GM20431 (cell line): ENCODE data around the gene GATC.
"Not testable (repeated sequence)": the region's sequence is repeated elsewhere in the genome, so short reads cannot be mapped to it uniquely, and the experiment has no call there.

Source experiments
- in situ Hi-C: fragments of 300-500 bp; cut with MseI, MboI; formaldehyde crosslinking; loops from one replicate; pipeline ENCODE4 v1.15.0; 2020; ENCODE audit warnings: low sequenced_read_pairs; ENCODE audit not compliant: unreplicated experiment

GATC gene

DNA sequence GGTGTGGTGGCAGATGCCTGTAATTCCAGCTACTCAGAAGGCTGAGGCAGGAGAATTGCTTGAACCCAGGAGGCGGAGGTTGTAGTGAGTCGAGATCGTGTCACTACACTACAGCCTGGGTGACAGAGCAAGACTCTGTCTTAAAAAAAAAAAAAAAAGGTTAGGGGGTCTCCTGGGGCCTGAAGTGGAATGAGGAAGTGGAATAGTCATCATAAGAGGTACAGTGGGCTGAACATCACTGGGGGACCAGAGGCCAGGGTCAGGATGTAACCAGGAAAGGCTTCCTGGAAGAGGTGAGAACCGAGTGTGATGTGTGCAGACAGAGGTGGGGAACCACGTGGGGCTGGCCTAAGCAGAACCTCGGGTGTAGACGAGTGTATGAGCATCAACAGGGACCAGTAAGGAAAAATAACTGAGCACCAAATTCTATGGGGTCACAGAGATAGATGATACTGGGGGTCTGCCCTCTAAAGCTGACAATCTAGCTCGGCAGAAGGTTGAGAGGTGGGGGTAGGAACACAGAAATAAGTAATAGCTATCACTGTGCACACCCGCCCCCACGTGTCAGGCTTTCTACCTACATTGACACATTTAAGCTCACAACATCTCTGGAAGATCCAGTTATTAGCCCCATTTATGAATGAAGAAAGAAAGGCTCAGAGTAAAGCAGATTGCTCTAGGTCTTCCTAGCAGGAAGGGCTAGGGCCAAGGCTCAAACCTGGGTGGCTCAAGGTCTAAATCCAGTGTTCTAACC is 13.3 kb upstream of the GATC start:
- in situ Hi-C loops, result no loop called here

DNA sequence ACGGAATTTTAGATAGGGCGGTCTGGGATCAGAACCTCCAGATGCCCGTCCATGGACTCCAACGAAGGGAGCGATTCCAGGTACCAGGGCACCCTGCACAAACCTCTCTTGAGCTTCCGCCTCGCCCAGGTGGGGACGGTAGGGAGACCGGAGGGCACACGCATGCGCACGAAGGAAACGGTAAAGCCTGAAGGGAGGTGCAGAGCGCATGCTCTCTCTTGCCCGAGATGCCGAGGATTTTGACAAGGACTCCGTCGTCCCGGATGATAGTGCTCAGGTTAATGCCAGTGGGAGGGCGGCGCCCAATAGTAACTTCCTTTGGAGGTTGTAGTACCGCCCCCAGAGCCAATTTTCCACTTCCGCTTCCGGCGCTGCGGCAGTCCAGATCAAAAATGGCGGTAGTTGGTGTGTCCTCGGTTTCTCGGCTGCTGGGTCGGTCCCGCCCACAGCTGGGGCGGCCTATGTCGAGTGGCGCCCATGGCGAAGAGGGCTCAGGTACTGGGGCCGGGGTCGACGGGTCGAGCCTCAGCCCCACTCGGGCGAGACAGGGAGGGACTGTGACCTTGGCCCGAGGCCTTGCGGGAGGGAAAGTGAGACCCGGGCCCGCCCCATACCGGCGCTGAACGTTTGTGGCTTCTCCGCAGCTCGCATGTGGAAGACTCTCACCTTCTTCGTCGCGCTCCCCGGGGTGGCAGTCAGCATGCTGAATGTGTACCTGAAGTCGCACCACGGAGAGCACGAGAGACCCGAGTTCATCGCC is 8.3 kb upstream of the GATC start, which contains the start of gene COX6A1:
TSS of gene COX6A1 (plus strand) at position 379 of the 760 bp plus-strand sequence. CDS start at position 393, 14 bp downstream.
- in situ Hi-C loops, result no loop called here

DNA sequence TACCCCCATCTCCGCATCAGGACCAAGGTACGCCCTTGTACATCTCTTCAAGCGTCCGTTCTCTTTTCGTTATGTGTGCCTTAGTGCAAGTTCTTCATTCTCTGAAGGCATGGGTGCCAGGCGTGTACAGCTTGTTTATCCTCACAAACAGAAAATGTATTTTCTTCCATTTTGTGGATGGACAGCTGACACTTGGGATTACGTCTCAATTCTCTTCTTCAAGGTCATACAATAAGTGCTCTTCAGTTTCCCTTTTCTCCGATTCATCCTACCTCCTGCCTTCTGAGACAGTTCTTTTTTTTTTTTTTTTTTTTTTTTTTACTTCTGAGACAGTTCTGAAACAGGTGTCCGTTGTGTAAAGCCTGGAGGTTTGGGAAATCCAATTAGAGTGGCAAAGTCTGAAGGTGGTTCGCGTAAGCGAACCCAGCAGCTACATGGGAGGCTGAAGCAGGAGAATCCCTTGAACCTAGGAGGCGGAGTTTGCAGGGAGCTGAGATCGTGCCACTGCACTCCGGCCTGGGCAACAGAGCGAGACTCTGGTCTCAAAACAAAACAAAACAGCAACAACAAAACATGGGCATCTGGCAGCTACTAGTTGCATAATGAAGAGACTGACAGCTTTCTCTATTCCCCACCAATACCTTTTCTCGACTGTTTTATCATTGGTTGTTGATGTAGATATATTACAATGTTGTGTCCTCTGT is 7.6 kb upstream of the GATC start:
- in situ Hi-C loops, result no loop called here

DNA sequence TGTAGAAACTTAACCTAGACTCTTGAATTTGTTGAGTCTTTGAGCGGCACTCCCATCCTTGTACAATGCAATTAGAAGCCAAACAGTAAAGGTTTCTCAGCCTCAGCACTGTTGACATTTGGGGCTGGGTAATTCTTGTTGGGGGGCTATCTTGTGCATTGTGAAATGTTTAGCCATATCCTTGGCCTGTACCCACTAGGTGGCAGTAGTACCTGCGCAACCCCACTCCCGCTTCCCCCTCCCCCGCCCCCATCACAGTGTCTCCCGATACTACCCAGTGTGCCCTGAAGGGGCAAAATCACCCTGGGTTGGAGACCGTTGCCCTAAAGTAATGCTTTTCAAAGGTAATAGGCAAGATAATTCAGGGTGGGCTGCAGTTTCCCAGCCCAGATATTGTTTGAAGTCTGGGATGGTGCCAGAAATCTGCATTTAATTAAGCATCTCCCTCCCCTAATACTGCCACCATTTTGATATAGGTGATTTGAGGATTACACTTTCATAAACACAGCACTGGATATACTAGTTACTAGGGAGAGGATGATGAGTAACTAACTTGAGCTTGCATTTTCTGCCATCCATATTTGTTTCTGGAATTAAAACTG is 6.5 kb upstream of the GATC start:
- in situ Hi-C loops, result no loop called here

DNA sequence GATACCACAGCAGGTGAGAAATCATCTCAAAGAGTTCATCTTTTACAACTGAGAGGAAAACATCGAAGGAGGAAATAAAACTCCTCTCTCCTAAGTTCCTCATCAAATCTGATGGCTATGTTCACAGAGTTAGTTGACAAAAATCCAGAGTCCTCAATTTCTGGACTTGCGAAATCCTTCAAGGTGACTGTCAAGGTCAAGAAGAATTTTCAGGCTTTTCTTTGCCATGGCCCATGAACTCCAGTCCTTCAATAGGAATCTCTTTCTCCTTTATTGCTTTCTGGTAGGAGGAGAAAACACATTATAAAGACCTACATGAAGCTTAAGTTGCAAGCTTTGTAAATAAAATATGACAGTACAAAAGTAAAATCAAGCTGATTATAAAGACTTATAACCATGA is 1.6 kb upstream of the GATC start:
- in situ Hi-C loops, result no loop called here

DNA sequence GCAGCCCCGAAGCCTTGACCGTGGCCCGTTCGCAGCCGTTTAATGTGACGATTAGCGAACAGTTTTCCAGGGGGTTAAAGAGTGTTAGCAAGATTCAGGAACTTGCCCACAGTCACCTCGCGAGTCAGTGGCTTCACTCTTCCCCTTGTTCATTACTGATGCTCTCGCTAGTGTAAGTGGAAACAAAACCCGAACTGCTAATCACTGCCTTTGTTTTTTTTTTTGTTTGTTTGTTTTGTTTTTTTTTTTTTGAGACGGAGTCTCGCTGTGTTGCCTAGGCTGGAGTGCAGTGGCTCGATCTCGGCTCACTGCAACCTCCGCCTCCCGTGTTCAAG is 567 bp downstream of the GATC start:
- in situ Hi-C loops, result not testable (repeated sequence)

DNA sequence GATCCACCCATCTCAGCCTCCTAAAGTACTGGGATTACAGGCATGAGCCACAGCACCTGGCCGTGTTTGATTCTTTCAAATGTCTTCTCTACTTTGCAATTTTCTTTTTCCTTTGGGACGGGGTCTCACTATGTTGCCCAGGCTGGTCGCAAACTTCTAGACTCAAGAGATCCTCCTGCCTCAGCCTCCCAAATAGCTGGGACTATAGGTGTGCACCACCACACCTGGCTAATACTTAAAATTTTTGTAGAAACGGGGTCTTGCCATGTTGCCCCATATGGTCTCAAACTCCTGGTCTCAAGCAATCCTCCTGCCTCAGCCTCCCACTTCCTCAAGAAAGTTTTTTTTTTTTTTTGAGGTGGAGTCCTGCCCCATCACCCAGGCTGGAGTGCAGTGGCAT is 1.7 kb downstream of the GATC start:
- in situ Hi-C loops, result no loop called here

DNA sequence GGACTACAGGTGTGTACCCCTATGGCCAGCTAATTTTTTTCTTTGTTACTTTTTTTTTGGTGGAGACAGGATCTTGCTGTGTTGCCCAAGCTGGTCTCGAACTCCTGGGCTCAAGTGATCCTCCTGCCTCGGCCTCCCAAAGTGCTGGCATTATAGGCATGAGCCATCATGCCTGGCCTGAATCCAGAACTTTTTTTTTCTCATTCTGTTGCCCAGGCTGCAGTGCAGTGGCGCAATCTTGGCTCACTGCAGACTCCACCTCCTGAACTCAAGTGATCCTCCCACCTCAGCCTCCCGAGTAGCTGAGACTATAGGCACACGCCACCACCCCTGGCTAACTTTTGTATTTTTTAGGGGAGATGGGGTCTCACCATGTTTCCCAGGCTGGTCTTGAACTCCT is 6.3 kb downstream of the GATC start:
- in situ Hi-C loops, result not testable (repeated sequence)

DNA sequence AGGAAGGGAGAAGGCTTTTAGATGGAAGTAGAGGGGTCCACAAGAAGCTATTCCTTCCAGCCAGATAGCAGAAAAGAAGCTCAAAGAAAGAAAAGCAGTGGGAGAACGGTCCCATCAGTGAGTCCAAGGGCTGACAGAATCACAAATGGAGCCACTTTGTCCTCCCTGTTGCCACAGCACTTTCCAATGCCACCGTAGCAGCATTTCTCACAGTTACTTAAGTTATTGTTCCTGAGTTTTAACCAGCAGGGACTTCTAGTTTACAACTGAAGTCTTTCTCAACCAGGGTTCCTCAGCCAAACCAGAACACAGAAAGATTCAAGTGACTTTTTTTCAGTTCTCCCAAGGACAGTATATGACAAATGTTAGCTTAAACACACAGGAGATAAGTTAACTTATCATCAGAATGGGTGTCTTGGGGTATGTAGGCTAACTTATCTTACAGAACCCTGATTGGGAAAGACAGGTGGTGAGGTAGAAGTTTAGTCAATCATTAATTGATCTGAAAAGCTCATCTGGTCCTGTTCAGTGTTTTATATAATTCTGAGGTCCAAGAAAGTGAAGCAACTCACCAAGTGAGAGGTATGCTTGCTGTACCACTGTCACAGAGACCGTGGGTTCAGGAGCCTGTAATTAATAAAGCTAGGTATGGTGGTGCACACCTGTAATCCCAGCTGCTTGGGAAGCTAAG is 7.0 kb downstream of the GATC start:
- in situ Hi-C loops, result no loop called here

DNA sequence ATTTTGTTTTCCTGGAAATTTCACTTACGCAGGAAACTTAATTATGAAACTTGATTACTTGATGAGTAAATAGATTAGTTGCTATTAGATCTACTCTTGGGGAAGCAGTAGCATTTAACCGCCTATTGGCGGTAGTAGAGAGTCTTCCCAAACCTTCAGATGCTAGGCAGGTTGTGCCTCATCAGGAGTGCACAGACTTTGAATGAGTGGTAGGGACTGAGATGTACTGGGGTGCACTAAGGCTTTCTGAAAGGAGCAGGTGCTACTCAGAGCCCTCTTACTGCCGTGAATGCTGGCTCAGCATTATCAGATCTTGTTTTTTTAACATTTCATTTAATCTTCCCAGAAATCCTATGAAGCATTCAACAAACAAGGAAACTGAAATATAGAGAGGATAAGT is 7.7 kb downstream of the GATC start:
- in situ Hi-C loops, result no loop called here

DNA sequence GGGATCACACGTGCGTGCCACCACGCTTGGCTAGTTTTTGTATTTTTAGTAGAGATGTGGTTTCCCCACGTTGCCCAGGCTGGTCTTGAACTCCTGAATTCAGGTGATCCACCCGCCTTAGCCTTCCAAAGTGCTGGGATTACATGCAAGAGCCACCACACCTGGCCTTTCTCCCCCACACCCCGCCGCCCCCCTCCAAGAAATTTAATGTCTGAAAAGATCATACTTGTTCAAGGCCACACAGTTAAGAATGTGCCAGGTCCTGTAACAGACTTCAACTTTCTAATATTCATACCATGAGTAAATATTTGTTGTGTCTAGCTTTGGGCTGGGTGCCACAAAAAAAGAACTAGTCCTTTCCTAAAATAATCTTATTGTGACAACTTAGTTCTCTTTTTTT is 9.1 kb downstream of the GATC start:
- in situ Hi-C loops, result no loop called here

DNA sequence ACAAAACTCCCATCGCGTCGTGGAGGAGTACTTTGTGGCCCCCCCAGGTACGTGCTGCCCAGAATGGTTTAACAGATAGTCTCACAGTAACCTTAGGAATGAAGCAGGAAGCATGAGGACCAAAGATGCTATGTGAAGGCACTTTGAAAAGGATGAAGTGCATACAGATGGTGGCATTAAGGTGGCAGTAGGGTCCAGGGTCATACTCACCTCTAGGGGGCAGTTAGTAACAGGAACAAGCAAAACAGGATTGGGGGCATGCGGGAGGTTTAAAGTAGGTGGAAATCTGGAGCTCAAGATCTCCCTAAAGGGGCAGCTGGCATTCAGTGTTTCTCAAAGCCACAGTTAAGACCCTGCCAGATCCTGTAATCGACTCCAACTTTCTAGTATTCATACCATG is 10.9 kb downstream of the GATC start:
- in situ Hi-C loops, result no loop called here

DNA sequence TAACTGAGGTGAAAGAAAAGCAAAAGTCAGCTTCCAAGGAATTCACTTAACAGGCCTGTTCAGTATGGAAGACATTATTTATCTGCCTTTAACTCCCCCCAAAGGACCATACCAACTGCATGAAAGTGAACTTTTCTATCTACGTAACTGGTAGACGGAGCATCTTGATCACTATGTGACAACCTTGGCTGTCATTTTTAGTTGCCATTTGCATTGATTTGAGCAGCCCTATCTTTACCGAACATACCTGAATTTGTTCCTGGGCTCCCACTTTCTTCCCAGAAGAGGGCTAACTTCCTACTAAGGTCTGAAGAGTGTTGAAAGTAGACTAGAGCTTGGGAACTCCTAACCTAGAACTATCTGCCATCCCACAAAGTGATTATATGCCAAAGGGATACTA is 13.9 kb downstream of the GATC start:
- in situ Hi-C loops, result no loop called here

DNA sequence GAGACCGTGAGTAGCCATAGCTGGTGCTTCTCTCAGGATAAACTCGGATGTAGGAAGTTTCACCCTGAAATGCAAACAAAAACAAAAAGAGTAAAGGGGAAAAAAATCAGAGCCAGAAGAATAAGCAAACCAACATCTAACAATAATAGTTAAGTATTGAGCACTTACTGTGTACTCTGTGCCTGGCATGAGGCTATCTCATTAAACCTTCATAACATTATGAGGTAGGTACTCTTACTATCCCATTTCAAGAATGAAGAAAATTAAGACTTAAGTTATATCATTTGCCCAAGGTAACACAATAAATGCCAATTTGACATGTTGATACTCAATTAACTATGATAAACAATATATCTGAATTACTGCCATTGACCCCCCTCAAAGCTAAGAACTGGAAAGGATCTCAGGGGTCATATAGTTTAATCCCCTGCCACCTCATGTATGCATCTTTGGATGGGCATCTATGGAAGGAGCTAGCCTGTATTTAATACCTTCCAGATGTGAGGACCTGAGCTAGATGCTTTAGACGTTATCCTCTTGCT is 15.9 kb downstream of the GATC start:
- in situ Hi-C loops, result no loop called here

DNA sequence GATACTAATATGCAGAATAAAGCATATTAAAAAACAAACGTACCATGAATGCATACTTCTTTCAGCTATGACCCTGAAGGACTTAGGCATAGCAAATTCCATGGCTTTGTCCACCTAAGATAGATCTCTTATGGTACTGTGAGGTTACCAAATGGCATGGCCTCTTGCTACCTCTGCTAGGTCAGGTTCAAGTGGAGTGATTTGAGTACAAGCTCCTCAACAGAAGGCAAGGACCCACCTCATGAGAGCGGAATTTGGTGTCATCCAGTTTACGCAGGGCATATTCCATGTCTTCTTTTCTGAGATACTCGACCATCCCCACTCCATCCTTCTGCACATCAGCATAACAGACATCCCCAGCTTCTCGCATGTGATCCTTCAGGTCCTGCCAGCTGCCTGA is 17.5 kb downstream of the GATC start:
- in situ Hi-C loops, result no loop called here

DNA sequence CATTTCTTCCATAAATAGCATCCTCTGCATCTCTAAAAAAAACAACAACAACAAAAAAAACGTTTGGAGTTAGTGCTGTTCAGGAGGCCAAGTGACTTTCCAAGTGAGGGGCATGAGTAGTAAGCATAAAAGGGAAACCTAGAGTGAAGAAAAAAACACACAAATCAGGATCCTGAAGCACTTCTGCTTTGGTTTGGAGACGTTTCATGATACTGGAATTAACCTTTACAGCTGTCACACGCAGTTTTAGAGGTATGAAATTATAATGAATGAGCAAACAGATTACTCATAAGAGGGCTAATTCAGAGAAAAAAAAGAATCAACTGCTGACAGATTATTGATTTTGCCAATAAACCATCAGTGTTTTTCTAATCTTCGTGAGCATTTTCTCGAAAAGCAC is 19.5 kb downstream of the GATC start:
- in situ Hi-C loops, result no loop called here

DNA sequence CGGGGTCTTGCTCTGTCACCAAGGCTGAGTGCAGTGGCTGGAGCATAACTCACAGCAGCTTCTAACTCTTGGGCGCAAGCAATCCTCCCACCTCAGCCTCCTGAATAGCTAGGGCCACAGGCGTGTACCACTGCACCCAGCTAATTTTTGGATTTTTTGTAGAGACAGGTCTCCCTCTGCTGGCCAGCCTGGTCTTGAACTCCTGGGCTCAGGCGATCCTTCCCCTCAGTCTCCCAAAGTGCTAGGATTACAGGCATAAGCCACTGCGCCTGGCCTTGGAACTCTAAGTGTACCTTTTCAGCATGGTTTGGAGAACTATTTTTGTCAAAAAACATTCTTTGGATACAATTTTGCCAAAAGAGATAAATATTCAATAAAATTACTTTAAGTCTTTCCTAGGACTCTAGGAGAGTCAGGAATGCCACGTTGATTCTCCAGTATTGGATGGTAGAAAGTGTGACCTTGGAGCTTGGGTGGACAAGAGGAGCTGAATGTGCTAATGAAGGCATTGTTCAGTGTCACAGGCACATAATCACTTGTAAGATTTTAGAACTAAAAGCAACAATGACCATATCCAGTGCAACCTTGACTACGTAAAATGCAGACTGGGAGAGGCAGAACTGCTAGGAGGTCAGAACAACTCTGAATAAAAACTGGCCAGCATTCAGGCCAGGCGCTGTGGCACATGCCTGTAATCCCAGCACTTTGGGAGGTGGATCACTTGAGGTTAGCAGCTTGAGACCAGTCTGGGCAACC is 20.5 kb downstream of the GATC start:
- in situ Hi-C loops, result no loop called here

DNA sequence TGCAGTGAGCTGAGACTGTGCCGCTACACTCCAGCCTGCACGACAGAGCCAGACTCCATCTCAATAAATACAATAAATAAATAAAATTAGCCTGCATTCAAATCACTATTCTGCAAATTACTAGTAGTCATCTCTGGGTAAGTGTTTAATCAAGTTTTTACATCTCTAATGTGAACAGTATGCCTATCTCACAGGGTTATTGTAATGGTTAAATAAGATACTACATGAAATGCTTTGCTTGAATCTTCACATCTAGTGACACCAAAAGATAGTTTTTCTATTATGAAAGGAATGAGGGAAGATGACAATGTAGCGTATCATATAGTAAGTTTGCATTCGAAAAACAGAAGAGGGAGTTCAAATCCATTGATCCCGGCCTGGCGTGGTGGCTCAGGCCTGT is 21.2 kb downstream of the GATC start:
- in situ Hi-C loops, result no loop called here

DNA sequence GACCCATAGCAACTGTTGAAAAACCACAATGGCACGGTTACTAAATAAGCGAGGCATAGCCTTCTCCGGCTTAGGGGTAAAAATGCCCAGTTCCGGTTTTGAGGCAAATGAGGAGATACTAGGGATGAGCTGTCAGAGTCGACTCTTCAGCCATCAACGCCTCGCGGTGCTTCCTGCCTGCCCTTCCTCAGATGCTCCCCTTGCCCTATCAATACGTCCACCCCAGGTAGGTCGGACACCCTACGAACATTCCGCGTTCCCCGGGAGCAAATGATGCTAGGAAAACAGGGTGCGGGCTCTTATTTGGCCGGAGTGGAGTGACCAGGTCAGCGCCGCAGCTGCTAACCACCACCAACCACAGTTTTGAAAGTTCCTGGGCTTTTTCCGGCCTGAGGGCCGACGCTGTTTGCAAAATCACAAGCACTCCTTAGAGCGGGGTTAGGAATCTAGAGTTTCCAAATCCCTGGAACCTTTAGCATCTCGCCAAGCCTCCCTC is 22.1 kb downstream of the GATC start:
- in situ Hi-C loops, result no loop called here
